Glomerular endothelial cell (primary cell): ENCODE data around the gene TRIM7. TPM values are rescaled to one million over a fixed set of nuclear protein-coding genes. Genes with fewer than 3 reads are reported as not detected.

ENCODE experiments used
- DNase-seq: peaks from one replicate; pipeline ENCODE4 v3.0.0-alpha.2; 2011; ENCODE audit warnings: low read depth, low spot score; ENCODE audit errors: extremely low read depth
- total RNA-seq: library from RNA; depleted of rRNA; stranded (reverse); fragments of >200 nt; gene quantifications from 2 replicates; pipeline ENCODE4 v1.2.3, GENCODE V29; 2015

The TRIM7 gene
- total RNA-seq, 1 donor from 2014 or later, result 5.3 TPM

DNA sequence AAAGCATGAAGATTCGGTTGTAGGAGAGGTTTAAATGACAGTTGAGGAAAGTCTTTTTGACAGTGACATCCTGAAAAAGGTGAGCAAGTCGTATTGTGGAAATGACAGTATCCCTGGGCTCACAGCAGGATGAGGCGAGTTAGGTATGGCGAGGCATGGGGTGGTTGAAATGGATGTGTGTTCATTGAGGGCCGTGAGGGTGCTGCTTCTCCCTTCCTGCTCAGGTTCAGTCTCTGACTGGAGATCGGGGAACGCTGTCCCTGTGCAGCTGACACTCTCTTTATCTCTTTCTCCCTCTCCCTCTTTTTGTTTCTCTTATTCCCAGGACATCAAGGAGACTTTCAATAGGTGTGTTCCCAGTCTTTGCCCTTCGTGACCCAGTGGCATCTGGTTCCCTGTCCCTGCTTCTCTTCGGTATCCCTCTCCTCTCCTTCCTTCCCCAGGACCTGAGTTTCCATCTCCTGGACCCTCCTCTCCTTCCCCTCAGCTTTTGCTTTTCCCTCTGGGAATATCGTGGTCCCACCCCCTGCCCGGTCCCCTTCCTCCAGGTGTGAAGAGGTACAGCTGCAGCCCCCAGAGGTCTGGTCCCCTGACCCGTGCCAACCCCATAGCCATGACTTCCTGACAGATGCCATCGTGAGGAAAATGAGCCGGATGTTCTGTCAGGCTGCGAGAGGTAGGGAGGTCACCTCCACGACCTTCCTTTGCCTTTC lies 28.2 kb upstream of the TRIM7 start:
- no peak for DNase-seq

DNA sequence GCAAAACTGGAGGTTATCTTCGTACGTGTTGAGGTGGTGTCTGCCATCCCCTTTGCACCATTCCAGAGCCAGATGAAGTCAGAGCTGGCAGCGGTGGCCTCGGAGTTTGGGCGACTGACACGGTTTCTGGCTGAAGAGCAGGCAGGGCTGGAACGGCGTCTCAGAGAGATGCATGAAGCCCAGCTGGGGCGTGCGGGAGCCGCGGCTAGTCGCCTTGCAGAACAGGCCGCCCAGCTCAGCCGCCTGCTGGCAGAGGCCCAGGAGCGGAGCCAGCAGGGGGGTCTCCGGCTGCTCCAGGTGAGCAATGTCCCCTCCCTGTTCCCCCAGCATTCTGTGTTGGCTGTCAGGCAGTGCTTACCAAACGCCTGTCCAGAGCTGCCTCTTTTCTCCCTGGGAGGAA lies 27.6 kb upstream of the TRIM7 start:
- no peak for DNase-seq

DNA sequence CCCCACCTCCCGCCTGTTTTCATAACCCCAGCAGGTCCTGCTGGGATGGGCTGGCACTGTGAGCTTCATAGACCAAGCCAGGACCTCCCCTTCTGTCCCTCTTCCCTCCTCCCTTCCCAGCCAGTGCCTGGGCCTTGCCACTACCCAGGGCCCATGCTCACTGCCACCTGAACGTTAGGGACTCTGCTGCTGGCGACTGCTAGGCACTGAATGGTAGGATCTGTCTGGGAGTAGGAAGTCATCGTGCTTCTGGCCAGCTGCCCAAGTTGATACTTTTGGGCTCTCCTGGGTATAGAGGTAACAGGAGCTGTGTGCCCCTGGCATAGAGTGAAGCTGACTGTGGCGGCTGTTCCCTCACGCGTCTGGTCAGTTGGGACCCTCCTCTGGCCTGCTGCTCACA lies 26.4 kb upstream of the TRIM7 start:
- DNase-seq, result no peak

DNA sequence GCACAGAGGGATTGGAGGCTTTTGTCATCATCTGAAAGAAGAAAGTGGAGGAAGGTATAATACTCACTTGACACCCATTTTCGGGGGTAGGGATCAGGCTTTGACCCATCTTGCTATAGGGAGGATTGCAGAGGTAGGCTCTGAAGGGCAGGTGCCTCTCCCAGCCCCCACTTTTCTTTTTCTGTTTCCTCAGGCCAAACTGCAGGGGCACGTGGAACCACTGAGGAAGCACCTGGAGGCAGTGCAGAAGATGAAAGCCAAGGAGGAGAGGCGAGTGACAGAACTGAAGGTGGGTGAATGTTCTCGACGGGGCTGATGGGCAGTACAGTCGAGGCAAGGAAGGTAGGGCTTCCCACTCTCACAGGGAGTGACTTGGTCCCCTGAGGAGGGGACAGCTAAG lies 25.6 kb upstream of the TRIM7 start:
- DNase-seq, result no peak

DNA sequence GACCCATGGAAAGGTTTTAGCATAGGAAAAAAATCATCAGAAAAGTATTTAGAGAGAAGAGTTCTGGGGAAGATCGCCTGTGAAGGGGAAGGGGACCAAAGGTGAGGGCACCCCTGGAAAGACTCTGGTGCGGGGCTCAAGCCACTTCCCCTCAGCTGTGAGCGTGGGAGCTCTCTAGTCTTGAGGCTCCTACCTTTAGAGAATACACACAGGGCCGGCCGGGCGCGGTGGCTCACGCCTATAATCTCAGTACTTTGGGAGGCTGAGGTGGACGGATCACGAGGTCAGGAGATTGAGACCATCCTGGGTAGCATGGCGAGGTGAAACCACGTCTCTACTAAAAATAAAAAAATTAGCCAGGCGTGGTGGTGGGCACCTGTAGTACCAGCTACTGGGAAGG lies 25.0 kb upstream of the TRIM7 start:
- no peak for DNase-seq

DNA sequence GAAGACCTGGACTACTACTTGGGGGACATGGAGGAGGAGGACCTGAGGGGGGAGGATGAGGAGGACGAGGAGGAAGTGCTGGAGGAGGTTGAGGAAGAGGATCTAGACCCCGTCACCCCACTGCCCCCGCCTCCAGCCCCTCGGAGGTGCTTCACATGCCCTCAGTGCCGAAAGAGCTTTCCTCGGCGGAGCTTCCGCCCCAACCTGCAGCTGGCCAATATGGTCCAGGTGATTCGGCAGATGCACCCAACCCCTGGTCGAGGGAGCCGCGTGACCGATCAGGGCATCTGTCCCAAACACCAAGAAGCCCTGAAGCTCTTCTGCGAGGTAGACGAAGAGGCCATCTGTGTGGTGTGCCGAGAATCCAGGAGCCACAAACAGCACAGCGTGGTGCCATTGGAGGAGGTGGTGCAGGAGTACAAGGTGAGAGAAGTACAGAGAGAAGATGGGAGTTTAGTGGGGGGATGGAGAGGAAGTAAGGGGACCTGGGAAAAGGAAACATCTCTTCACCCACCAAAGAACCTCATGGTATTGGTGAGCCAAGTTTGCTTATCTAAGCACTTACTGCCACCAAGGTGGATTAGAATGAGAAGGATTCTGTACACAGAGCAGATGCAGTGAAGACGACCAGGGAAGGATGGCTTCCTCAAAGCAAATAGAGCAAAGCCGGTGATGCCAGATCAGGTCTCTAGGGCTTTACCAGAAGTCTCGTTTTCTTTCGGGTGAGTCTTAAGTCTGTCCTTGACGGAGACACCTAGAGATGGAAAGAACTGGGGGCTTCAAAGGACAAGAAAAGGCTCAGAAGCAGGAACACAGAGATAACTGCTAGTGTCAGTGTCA lies 19.6 kb upstream of the TRIM7 start:
- no peak for DNase-seq

DNA sequence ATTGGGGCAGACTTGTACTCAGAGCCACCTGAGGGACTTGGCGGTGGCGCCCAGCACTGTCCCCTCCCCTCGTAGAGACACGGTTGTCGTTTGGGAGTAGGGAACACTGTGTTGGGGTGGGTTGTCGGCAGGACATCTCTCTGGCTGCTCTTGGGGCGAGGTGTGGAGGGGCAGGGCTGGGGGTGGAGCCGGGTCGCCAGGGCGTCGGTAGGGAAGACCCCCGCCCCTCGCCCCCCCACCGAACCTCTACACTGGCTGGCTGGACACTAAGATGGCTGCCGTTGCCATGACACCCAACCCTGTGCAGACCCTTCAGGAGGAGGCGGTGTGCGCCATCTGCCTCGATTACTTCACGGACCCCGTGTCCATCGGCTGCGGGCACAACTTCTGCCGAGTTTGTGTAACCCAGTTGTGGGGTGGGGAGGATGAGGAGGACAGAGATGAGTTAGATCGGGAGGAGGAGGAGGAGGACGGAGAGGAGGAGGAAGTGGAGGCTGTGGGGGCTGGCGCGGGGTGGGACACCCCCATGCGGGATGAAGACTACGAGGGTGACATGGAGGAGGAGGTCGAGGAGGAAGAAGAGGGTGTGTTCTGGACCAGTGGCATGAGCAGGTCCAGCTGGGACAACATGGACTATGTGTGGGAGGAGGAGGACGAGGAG lies 18.9 kb upstream of the TRIM7 start:
- no peak for DNase-seq

DNA sequence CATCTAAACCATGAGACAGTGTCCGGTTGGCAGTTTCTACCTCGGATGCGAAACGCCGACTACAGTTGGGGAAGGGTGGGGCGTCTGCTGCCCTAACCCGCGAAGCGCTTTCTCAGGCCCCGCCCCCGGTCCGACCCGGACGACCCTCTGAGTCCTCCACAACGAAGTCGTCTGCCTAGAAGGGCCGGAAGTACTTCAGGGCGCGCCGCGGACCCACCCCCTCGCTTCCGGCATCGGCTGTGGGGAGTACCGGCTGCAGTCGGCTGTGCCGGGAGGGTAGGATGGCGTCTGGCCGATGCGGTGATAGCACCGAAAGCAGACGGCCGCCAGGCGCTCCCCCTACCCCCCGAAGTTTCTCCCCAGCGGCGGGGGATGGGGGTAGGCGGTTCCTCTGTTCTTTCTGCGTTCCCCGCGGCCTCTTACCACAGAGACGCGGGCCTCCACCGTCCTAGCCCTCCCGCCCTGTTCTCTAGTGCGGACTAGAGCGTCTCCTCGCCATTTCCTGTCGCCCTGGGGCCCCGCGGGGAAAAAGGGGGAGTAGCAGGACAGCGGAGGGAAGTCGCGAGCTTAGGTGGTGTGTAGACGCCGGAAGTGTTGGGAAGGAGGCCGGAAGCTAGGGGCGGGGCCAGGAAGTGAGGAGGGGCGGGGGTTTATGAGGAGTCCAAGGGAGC lies 18.2 kb upstream of the TRIM7 start, which contains the start of gene TRIM41:
Gene TRIM41 (plus strand): TSS at position 224 of the 671 bp plus-strand sequence. CDS start 719 bp downstream, outside the sequence.
- DNase-seq, result peak; percentile 70

DNA sequence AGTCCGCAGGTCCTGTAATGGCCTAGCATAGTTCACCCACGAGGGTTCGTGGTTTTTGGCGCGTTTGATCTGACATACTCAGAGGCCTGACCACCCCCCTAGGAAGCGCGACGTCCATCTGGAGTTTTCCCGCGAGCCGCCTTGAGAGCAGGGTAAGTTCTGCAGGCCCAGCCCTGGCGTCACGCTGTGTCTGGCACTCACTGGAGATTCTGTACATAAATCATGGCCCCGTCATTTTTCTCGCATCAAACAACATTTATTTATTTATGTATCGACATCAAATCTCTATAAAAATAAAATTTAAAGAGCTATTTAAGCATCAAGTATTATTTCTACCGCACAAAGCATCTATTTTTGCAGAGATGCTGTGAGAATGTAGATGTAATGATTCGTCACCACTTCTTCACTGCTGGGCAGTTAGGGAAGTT lies 17.6 kb upstream of the TRIM7 start:
- DNase-seq, result no peak

DNA sequence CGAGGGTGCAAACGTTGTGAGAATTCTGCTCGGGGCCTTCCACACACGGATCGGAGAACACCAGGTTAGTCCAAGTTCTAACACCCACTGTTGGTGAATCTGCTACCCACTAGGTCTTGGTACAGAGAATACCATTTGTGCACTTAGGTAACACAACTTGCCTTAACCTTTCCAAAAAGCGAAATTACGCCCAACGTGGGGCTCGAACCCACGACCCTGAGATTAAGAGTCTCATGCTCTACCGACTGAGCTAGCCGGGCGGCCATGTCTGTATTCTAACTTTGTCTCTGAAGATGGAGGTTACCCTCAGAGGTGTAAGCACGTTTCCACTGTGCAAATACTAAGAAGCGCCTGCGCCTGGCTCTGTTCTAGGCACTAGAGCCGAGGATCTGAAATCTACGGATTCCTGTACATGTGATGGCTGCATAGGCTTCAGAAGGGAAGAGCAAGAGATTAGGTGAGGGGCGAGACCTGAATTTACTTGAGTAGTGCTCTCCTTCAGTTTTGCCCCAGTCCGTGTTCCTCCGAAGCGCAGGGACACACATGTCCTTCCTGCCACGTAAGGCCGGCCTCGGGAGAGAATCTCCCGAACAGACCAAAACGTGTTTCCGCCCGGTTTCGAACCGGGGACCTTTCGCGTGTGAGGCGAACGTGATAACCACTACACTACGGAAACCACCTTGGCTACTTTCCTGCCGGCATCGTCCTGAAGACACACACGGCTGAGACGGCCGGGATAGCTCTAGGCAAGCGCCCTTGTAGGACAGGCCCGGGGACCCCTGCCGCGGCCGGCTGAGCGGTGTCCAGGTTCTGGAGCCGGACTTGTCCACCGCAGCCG lies 17.0 kb upstream of the TRIM7 start:
- peak; percentile 78 for DNase-seq

DNA sequence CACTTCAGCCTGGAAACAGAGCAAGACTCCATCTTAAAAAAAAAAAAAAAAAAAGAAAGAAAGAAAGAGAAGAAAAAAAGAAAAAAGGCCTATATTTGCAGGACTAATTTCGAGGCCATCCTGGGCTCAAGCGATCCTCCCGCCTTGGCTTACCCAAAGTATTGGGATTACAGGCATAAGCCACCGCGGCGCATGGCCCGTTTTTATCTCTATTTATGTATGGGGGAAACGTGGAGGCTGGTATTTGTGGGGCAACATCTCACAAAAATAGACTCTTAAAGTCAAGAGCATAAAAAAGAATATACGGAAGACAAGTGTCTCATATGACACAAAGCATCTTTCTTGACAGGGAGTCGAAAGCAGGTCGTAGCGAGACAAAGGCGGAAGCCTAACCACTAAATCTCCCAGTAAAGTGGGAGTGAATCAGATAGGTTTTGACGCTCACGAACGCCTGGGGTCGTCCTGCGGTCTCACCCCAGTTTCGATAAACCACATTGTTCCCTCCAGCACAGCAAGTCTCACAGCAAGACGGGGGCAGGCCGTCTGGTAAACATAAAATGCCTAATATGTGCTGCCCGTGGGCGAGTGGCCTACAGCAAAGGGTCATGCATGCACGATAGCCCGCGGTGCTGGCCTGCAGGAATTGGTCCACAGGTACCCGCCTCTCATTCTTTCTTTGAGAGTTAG lies 16.3 kb upstream of the TRIM7 start:
- DNase-seq, result no peak

DNA sequence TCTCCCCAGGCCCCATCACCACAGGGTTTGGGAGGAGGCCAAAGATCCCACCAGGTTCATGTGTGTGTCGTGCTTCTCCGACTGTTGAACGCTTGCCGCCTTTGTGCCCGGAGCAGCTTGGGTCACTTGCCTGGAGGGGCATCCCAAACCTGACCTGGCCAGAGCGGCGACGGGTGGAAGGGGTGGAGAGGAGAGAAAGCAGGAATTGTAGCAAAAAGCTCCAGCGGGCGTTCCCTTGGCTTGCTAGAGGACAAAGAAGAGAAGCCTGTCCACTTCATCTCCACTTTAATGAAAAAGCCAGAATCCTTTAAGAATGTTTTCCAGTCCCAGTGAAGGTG lies 15.2 kb upstream of the TRIM7 start:
- no peak for DNase-seq

DNA sequence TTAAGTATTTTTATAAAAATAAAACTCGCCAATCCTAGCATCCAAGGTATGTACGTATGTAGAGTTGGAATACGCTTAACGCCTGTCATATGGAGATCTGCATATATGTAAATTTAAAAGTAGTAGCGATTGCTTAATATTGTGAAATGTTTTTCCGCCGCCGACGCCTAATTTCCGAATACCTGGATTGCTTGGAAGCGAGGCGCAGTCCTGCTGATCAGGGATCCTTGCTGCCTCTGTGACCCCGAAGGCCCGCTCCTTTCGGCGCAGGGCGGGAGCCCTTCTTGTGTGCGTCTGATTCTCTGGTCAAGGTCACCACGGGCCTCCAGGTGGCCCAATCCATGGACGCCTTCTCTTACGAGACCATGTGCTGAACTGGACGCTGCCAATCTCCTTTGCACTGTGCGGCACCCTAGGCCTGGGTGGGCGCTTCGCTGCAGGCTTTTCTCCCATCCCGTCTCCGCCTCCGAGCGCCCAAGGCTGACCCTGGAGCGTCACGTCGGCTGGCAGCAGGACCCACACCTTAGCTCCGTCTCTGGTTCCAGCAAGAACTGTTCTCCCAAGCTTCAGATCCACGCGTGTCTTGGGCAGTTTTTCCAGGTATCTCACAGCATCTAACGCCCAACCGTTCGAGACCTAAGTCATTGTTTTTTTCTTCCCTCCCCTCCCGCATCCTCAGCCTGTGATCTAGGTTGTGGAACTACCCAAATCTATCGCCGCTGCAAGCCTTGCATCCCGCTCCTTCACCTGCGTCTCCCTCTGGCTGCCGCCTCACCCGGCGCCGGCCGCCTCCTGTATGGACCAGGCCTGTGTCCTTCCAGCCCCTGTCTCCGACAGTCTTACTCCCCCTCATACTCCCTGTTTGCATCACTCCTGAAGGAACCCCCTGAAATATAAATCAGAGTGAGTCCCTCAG lies 14.5 kb upstream of the TRIM7 start:
- no peak for DNase-seq

DNA sequence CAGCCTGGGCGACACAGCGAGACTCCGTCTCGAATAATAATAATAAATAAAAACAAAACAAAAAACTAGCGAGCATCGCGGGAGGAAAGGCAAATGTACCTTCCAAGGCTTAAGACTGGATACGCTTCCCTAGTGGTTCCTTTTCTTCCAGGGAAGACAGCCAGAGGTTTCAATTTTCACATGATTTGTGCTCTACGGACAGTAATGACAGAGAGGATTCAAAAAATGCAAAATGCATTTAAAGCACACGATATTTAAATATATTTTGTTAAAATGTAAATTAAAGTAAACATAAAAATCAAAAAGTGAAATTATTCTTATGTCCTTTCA lies 13.8 kb upstream of the TRIM7 start:
- DNase-seq, result no peak

DNA sequence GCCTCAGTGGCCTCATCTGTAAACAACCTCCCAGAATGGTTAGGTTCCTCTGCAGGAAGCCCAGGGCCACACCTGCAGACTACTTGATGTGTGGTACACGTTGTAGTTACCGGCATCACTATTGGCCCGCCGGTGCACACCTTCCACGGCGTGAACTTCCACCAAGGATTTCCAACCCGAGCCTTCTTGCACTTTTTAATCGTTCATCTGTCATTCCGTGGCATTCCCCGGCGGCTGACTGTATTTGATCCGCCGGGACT lies 12.7 kb upstream of the TRIM7 start:
- DNase-seq, result no peak

DNA sequence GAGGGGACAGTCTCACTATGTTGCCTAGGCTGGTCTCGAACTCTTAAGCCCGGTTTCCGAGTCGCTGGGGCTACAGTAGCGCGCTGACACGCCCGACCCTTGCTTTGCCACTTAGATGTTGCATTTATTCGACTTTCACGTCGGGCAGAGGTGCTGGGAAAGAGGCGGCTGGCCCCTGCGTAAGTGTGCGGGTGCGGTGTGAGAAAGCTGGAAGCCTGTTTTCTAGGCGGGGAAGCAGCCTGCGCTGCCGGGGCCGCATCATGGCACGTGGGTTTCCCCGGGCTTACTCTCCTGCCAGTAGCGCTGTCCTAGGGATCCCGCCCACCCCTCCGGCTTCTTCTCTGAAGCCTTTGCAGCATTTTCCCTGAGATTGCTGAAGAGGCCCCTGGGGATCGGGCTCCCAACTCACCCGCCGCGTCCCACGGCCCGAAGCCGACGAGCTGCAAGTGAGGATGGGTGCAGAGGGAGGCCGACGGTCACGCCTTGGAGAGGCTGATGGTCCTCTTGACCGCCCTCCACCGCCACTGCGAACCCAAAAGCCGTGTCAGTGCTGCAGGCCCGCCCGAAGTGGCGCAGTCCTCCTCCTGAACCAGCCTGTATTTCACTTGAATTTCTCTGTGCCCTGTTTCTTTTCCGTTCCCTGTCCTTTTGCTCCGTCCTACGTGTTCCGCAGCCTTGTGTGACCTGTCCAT lies 12.3 kb upstream of the TRIM7 start:
- no peak for DNase-seq

DNA sequence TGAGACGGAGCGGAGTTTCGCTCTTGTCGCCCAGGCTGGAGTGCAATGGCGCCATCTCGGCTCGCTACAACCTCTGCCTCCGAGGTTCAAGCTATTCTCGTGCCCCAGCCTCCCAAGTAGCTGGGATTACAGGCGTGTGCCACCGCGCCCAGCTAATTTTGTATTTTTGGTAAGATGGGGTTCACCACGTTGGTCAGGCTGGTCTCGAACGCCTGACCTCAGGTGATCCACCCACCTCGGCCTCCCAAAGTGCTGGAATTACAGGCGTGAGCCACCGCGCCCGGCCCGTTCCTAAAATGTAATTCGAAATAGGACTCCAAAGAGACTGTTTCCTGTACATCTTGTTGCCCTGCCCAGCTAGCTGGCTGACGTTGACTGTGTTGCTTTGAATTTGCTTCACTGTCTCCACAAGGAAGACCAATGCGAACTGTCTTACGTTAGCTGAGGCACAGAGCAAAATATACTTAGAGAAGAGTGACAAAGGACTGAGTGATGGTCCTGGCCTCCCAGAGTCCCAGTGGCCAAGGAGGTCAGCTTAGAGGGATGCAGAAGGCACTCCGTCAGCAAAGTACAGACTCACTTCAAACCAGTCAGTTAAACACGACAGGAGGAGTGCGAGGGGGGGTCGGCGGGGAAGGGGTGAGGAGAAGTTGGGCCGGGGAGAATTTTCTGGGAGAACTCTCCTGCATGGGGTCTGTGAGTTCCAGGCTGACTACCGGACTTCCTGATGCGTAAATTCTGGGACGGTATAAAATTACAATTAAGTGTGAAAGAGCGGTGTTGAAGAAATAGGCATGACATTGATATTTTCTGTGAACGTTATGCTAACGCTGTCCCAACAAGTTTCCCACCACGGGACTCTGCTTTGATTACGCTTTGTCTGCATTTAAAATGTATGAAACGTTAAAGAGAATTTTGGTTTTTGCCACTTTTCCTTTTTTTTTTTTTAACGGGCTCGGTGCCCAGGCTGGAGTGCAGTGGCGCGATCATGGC lies 11.3 kb upstream of the TRIM7 start:
- DNase-seq, result no peak
